HG03469 (cell line): ENCODE measurements around the gene SIGLECL1.

Experiments
- ATAC-seq: cut with Tn5 transposase; IDR thresholded peaks from one replicate; pipeline ENCODE4 v1.9.1; 2021; ENCODE audit warnings: mild to moderate bottlenecking, moderate library complexity, moderate number of reproducible peaks; ENCODE audit not compliant: unreplicated experiment

SIGLECL1 gene

DNA sequence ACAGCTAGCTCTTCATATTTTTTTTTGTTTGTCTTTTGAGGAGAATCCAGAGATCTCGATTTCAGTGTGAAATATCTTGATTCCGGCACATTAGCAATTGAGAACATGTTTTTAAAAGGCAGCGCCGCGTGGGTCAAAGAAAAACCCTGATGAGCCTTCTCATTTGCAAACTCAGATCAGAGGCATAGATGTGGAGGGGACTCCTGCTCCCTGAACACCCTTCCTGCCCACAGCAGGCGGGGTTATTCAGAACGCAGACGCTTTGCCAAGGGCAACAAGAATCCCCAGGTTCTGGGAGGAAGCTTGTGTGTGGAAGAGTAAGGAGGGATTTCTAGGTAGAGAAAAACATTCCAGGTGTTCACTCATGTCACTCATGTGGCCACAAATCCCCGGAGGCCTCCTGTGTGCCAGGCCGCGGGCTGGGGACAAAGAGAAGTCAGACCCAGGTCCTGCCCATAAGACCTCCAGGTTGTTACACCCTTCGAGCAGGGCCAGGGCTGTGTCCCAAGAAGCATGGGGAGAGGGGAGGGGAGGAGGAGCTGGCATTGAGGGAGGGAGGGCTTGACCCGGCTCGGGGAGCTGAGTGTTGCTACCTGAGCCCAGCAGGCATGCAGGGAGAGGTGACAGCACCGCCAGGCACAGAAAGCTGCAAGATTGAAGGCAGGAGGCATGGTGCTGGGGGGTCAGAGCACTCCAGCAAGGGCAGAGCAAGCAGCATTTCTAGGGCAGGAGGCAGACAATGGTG lies 44.7 kb downstream of the SIGLECL1 start:
- ATAC-seq: no peak

DNA sequence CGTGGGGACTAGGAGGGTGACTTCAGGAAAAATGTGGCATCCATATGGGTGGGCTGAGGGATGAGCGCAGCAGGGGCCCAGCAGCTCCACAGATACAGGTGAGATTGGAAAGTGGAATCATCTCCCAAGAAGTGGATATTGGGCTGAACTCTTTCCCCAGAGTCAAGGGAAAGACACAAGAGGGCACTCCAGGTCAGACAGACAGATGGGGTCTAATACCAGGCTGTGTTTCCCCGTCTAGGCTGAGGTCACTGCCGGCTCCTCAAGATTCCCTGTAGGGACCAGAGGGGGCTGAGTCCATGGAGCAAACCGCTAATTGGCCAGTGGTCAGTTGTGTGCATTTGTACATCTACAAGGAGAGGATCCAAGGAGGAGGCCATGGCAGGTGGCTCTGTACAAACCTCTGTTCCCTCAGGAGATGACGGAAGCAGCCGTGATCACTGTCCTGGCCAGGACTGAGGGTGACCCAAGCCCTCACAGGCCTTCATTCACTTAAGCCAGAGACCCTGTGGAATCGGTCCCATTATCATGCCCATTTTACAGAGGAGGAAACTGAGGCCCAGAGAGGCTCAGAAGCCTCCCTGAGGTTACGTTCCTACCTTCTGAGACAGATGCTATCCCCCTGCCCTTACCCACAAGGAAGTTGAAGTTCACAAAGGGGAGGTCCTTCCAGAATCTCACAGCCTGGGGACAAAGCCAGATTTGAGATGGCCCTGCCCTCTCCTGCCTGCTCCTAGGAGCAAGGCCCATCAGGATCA lies 45.6 kb downstream of the SIGLECL1 start:
- no peak for ATAC-seq

DNA sequence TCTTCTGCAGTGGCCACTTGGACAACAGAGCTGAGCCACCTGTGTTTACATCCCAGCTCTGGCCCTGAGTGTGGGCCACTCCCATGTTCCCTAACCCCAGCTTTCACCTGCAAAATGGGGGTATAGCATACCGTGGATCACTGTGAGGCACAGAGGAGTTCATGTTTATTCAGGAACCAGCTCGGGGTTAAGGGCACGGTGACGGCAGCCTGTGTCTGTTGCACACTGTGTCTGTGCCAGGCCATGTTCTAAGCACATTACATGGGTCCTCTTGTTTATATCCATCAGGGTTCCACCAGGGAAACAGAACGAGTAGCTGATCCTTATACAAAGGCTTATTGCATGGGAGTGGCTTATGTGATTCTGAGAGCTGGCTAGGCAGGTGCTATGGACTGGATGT lies 46.5 kb downstream of the SIGLECL1 start:
- ATAC-seq: no peak

DNA sequence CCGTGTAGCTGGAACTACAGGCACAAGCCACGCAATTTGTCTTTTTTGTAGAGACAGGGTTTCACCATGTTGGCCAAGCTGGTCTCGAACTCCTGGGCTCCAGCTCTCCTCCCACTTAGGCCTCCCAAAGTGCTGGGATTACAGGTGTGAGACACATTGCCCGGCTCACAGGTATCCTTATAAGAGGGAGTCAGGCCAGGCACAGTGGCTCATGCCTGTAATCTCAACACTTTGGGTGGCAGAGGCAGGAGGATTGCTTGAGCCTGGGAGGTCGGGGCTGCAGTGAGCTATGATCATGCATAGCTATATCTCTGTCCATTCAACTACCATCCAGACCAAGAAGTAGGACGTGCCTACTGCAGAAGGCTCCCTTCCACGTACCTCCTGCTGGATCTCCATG lies 50.4 kb downstream of the SIGLECL1 start:
- no peak for ATAC-seq

DNA sequence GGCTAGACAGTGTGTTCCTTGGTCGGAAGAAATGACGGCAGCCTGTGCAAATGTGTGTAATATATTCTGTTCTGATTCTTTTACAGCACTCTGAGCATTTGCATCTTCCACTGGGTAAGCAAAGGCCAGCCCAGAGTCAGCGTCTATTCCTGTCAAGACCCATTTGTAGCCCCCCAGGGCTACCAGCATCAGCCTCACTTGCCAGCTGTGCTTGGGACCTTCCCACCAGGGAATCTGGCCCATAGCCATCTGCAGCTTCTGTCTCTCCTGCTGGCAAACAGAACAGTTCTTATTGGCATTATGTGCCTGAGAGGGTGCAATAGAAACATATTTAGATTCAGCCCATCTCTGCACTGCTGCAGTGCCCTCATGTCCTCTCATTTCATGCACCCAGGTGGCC lies 54.6 kb downstream of the SIGLECL1 start:
- ATAC-seq: no peak

DNA sequence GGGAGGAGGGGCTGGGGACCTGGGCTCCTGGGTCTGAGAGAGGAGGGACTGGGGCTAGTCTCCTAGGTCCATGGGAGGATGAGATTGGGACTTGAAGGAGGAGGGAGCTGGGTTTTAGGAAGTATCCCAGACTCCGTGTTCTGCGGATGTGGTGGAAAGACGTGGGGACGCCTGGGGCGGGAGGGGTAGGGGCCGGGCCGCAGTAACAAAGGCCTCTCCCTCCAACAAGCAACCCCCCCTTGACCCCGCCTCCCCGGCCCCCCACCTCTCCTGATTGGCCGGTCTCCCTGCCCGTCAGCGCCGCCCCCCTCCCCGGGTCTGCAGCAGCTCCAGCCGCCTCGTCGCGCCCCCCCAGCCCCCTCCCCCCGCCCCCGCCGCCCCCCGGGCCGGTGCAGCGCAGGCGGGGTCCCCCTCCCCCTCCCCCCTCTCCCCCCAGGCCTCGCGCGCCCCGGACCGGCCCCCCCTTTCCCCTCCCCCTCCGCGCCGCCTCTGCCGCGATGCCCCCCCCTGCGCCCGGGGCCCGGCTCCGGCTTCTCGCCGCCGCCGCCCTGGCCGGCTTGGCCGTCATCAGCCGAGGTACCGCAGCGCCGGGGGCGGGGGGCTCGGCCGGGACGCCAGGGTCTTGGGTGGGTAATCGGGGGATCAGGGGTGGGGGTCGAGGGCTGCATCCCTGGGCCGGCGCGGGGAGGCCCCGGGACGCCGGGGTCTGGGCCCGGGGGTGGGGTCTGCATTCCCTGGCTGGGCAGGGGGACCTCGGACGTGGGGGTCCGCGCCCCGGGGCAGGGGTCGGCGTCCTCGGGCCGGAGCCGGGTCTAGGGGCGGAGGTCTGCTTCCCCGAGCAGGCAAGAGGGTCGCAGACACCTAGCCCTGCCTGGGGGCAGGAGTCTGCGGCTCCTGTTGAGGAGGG lies 60.7 kb downstream of the SIGLECL1 start, which contains the start of gene IGLON5:
TSS of gene IGLON5 (plus strand) at position 294 of the 907 bp plus-strand sequence. CDS start at position 498, 204 bp downstream.
- no peak for ATAC-seq

DNA sequence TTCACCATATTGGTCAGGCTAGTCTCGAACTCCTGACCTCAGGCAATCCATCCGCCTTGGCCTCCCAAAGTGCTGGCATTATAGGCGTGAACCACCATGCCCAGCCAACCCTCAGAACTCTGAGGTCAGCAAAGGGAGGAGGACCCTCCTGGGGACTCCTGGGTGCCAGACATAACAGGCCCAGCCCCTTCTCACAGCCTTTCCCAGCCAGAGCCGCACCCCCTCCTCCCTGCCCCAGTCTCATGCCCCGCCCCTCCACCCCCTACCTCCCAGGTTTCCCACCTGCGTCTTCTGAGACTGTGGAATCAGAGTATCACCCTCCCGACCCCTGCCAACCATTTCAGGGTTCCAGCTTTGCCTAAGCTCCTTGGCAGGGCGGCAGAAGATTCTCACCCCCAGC lies 65.8 kb downstream of the SIGLECL1 start:
- no peak for ATAC-seq

DNA sequence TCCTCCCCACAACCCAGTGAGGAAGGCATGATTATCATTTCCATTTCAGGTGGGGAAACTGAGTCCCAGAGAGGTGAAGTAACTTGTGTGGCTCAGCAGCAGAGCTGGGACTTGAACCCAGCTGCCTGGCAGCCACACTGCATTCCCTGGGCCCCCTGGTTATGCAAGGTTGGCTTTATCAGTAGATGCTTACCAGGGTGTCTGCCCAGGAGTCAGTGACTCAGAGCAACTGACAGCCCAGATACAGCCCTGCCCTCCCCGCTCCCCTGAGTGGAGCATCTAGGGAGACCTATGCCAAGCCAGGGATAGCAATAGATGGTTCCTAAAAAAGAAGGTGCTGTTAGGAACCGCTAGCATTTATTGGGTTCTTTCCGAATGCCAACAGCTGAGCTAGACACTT lies 66.5 kb downstream of the SIGLECL1 start:
- ATAC-seq: no peak

DNA sequence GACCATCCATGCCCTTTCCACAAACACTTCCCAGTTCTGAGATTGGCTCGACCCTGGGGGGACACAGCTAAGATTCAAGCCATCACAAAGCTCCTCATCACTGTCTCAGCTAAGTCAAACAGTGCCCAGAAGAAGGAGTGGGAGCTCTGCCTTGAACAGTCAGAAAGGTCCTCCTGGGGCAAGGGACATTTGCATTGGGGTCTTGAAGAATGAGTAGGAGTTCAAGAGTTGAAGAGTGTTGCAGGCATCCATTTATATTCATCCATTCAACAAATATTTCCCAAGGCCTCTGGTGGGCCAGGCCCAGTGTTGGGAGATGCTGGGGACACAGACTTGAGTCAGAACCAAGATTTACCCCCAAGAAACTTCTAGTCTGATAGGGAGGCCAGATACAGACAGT lies 67.1 kb downstream of the SIGLECL1 start:
- no peak for ATAC-seq
